Measurements from ENCODE around the gene DTYMK. TPM values are rescaled to one million over a fixed set of nuclear protein-coding genes. Genes with fewer than 3 reads are reported as not detected.

The DTYMK gene
- total and polyA plus RNA-seq, 2 of the 8 experiments (the other 6 are each of a cell fraction or from before 2014, with no cell fraction given) = 58.3 to 69.9 TPM

- H2BK20ac ChIP-seq (ENCODE audit: low read length) = no peak overlapping the region
- peak in 1 of 2 experiments; percentile 71 for DNase-seq (ENCODE audit: low read depth in 1 of 2, low spot score in 2 of 2)
Observed at GRCh38 chr2:241724259-241724974, 37.8 kb upstream of the DTYMK start.

More at GRCh38 chr2:241724259-241724974, 37.8 kb upstream of the DTYMK start:
- H2BK12ac ChIP-seq (ENCODE audit: low read depth, low read length) = no peak overlapping the region
- H3K4ac ChIP-seq (replicated peaks; ENCODE audit: insufficient read length, low read depth, low read length) = no peak overlapping the region
- no peak overlapping the region for H2BK120ac ChIP-seq (replicated peaks; ENCODE audit: low read depth, low read length)
- H4K91ac ChIP-seq (replicated peaks; ENCODE audit: insufficient read length, low read length) = no peak overlapping the region
- ChIA-PET CTCF (ENCODE audit: partially characterized antibody) (interaction anchor here (0.5 to 2.8 kb wide), 17 partner anchors 8 to 296 kb away, joined by 3 to 28 read pairs (median 4); partner anchors contain the start of gene D2HGDH), POLR2A (ENCODE audit: partially characterized antibody) (interaction anchor here (10.7 kb wide), 1 partner anchor 22 kb away, joined by 64 read pairs; the partner anchor contains the start of gene ING5)
- no peaks in the 10 kb centered on the region for H3K79me2 ChIP-seq (ENCODE audit: control insufficient read depth in 1 of 2, insufficient read depth in 2 of 2, low read length in 2 of 2)
- H2AFZ ChIP-seq (ENCODE audit: low read length) = no peak overlapping the region
- FAIRE-seq = no peak
- H3K56ac ChIP-seq (replicated peaks; ENCODE audit: insufficient read length, low read depth, low read length) = no peak overlapping the region
- H3K4me2 ChIP-seq (ENCODE audit: insufficient read depth in 1 of 2, low read depth in 2 of 2, low read length in 2 of 2) = no peak overlapping the region
- H3K27me3 ChIP-seq (replicated peaks in 1 of 4; ENCODE audit: control insufficient read depth in 3 of 4, extremely low read depth in 1 of 4, insufficient read depth in 3 of 4, low read length in 3 of 4) = no peaks in the 10 kb centered on the region; a peak in 1 of 7 replicates
- H3K4me1 ChIP-seq (replicated peaks in 1 of 4; ENCODE audit: control insufficient read depth in 3 of 4, insufficient read depth in 4 of 4, low read length in 3 of 4) = no peaks in the 10 kb centered on the region
- no peak overlapping the region for H3K9ac ChIP-seq (replicated peaks in 1 of 4; ENCODE audit: extremely low read depth in 1 of 4, low read depth in 3 of 4, low read length in 3 of 4)
- no peaks in the 10 kb centered on the region for H3K23me2 ChIP-seq (ENCODE audit: low read depth, low read length)
- WGBS, 2 experiments (ENCODE audit: extremely low coverage in 1 of 2, insufficient coverage in 1 of 2, insufficient read length in 1 of 2, insufficient replicate concordance in 2 of 2, low coverage in 1 of 2, low lambda C conversion rate in 2 of 2, missing lambda C conversion rate in 1 of 2) = 91% methylated on average over 37 of the region's 41 CpGs; no CpG with 5 or more reads in 1 of the 2 experiments
- peaks cover 3 to 47% (median 33%) of the 10 kb centered on the region in 4 experiments; a peak in 6 of 8 replicates for H3K36me3 ChIP-seq (ENCODE audit: control insufficient read depth in 2 of 4, insufficient read depth in 4 of 4, low read length in 3 of 4)
- peaks cover 3 to 4% of the 10 kb centered on the region in 2 experiments for H4K20me1 ChIP-seq (replicated peaks in 1 of 2; ENCODE audit: control insufficient read depth in 1 of 2, insufficient read depth in 2 of 2, low read length in 2 of 2)
- no peak overlapping the region for H2AK5ac ChIP-seq (ENCODE audit: low read depth, low read length)
- H3K14ac ChIP-seq (ENCODE audit: insufficient read length) = no peak overlapping the region
- TF ChIP-seq RXRA (IDR thresholded peaks at IDR 0.05; ENCODE audit: insufficient read depth, low read depth, low read length) = no peak
- TF ChIP-seq SIN3A (conservative IDR thresholded peaks at IDR 0.05 in 1 of 2, IDR thresholded peaks at IDR 0.05 in 1 of 2; ENCODE audit: low read depth in 1 of 2, low read length in 2 of 2) = 0 out of 4 replicates have a peak, but pooled peaks of 1 of the 2 experiments have one; percentile 22
- TF ChIP-seq RAD21 (IDR thresholded peaks at IDR 0.05 in 1 of 2, conservative IDR thresholded peaks at IDR 0.05 in 1 of 2; ENCODE audit: low read depth in 2 of 2, low read length in 2 of 2) = peak; percentile 72 to 78
- TF ChIP-seq, protein P1, sequence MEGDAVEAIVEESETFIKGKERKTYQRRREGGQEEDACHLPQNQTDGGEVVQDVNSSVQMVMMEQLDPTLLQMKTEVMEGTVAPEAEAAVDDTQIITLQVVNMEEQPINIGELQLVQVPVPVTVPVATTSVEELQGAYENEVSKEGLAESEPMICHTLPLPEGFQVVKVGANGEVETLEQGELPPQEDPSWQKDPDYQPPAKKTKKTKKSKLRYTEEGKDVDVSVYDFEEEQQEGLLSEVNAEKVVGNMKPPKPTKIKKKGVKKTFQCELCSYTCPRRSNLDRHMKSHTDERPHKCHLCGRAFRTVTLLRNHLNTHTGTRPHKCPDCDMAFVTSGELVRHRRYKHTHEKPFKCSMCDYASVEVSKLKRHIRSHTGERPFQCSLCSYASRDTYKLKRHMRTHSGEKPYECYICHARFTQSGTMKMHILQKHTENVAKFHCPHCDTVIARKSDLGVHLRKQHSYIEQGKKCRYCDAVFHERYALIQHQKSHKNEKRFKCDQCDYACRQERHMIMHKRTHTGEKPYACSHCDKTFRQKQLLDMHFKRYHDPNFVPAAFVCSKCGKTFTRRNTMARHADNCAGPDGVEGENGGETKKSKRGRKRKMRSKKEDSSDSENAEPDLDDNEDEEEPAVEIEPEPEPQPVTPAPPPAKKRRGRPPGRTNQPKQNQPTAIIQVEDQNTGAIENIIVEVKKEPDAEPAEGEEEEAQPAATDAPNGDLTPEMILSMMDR (IDR thresholded peaks at IDR 0.05; ENCODE audit: control extremely low read depth in 1 of 3, insufficient read depth in 1 of 3, low read depth in 1 of 3, low read length in 3 of 3) = peak in 2 of 3 experiments; percentile 76 to 86; a peak in 3 of 4 replicates
- no peak for TF ChIP-seq JUN (IDR thresholded peaks at IDR 0.05; ENCODE audit: low read depth, low read length)
- peak; percentile 76 for TF ChIP-seq MAX (IDR thresholded peaks at IDR 0.05)
- no peak for TF ChIP-seq MAFK (IDR thresholded peaks at IDR 0.05; ENCODE audit: low read depth, low read length)
- TF ChIP-seq SP4 (IDR thresholded peaks at IDR 0.05; ENCODE audit: low read length) = no peak
- no peak overlapping the region for H4K8ac ChIP-seq (ENCODE audit: extremely low read depth, insufficient read depth, low read length)
- no peaks in the 10 kb centered on the region; the same call in 1 of the 2 replicates for H3K79me1 ChIP-seq (ENCODE audit: low read depth, low read length)
- H3K9me3 ChIP-seq (ENCODE audit: insufficient read depth in 2 of 2, low read depth in 1 of 2, low read length in 1 of 2) = peaks cover 12 to 16% of the 10 kb centered on the region in 2 experiments
- no peak overlapping the region for H4K5ac ChIP-seq (ENCODE audit: insufficient read length, low read depth, low read length)
- H2BK5ac ChIP-seq (ENCODE audit: low read depth, low read length) = no peak overlapping the region
- no peak overlapping the region for H2BK15ac ChIP-seq (ENCODE audit: low read length)
- no peak overlapping the region for H3K4me3 ChIP-seq (ENCODE audit: extremely low read depth in 1 of 4, insufficient read depth in 2 of 4, low read depth in 3 of 4, low read length in 4 of 4)
- H3K27ac ChIP-seq (ENCODE audit: low read depth, low read length) = no peak overlapping the region
- no peak overlapping the region for H3K23ac ChIP-seq (ENCODE audit: insufficient read length)
- no peak overlapping the region for H3K18ac ChIP-seq (ENCODE audit: extremely low read depth, low read length)
